HFFc6 (cell line): Measurements from ENCODE around the gene PI4KB. TPM values are rescaled to one million over a fixed set of nuclear protein-coding genes. Genes with fewer than 3 reads are reported as not detected.

ENCODE experiments used
- DNase-seq: peaks from one replicate; pipeline ENCODE4 v3.0.0-alpha.2; 2018
- H3K27ac Mint-ChIP-seq: 2 replicates; pipeline ENCODE4 v1.8.0; 2020; ENCODE audit warnings: mild to moderate bottlenecking, mixed read lengths
- H3K27me3 Mint-ChIP-seq: 2 replicates; pipeline ENCODE4 v1.8.0; 2021; ENCODE audit warnings: mild to moderate bottlenecking, moderate library complexity, mixed read lengths; ENCODE audit not compliant: insufficient read depth
- H3K36me3 Mint-ChIP-seq: 2 replicates; pipeline ENCODE4 v1.8.0; 2021; ENCODE audit warnings: low read depth, mixed read lengths
- H3K4me1 Mint-ChIP-seq: 2 replicates; pipeline ENCODE4 v1.8.0; 2020; ENCODE audit warnings: low read depth, mixed read lengths
- H3K4me3 Mint-ChIP-seq: 2 replicates; pipeline ENCODE4 v1.8.0; 2020; ENCODE audit warnings: mild to moderate bottlenecking, moderate library complexity, mixed read lengths
- H3K9me3 Mint-ChIP-seq: 2 replicates; pipeline ENCODE4 v1.8.0; 2020; ENCODE audit warnings: mild to moderate bottlenecking, mixed read lengths
- CTCF ChIP-seq: fragments of 200-600 bp; sonication (generic); IDR thresholded peaks from 2 replicates; pipeline ENCODE4 v1.5.0; 2021; ENCODE audit warnings: antibody characterized with exemption, mild to moderate bottlenecking
- total RNA-seq, 6 experiments: library from RNA; stranded (reverse); fragmentation: NEBNext Ultra II Directional; extraction: Animal tissue kit (Norgen Biotek cat#: 25700); gene quantifications; 2 replicates in 1 of 6; 3 replicates in 5 of 6; pipeline ENCODE4 v1.2.3, GENCODE V29; 2021

PI4KB gene
- total RNA-seq, 6 experiments from 2014 or later = 63.6 to 73.0 (median 70.0) TPM

GRCh38 chr1:151370211-151370911 is 43.1 kb upstream of the PI4KB start:
- no peak for DNase-seq
- no peak overlapping the region for H3K4me3 Mint-ChIP-seq
- no peaks in the 10 kb centered on the region for H3K36me3 Mint-ChIP-seq
- no peak overlapping the region for H3K27ac Mint-ChIP-seq
- H3K27me3 Mint-ChIP-seq = peaks cover 12% of the 10 kb centered on the region
- no peak for TF ChIP-seq CTCF
- H3K4me1 Mint-ChIP-seq = peaks cover 29% of the 10 kb centered on the region
- no peaks in the 10 kb centered on the region for H3K9me3 Mint-ChIP-seq

- H3K27me3 Mint-ChIP-seq = peaks cover 10% of the 10 kb centered on the region
- no peaks in the 10 kb centered on the region for H3K9me3 Mint-ChIP-seq
- H3K36me3 Mint-ChIP-seq = no peaks in the 10 kb centered on the region
- no peak for DNase-seq
- H3K27ac Mint-ChIP-seq = no peak overlapping the region
- no peak overlapping the region for H3K4me3 Mint-ChIP-seq
- peaks cover 29% of the 10 kb centered on the region for H3K4me1 Mint-ChIP-seq
- 0 out of 2 replicates have a peak, but pooled peaks have one; percentile 10 for TF ChIP-seq CTCF
These were observed 42.4 kb upstream of the PI4KB start for GRCh38 chr1:151369621-151370048.

- Mint-ChIP-seq H3K27ac (no peak overlapping the region), H3K4me3 (no peak overlapping the region), H3K9me3 (peaks cover under 1% of the 10 kb centered on the region; the same call in 1 of the 2 replicates), H3K4me1 (peaks cover 29% of the 10 kb centered on the region), H3K36me3 (peaks cover 2% of the 10 kb centered on the region), H3K27me3 (peaks cover 8% of the 10 kb centered on the region)
- no peak for TF ChIP-seq CTCF
- no peak for DNase-seq
These were observed 42.0 kb upstream of the PI4KB start for GRCh38 chr1:151369302-151369610.

GRCh38 chr1:151368393-151369301 is 41.4 kb upstream of the PI4KB start:
- Mint-ChIP-seq H3K27me3 (peaks cover 8% of the 10 kb centered on the region), H3K36me3 (peaks cover 9% of the 10 kb centered on the region), H3K4me1 (peaks cover 29% of the 10 kb centered on the region), H3K9me3 (peaks cover 7% of the 10 kb centered on the region), H3K4me3 (no peak overlapping the region), H3K27ac (no peak overlapping the region)
- TF ChIP-seq CTCF = no peak
- no peak for DNase-seq

- H3K27me3 Mint-ChIP-seq = peaks cover 5% of the 10 kb centered on the region; the same call in 1 of the 2 replicates
- no peak overlapping the region for H3K4me3 Mint-ChIP-seq
- DNase-seq = no peak
- H3K4me1 Mint-ChIP-seq = peaks cover 23% of the 10 kb centered on the region
- H3K36me3 Mint-ChIP-seq = peaks cover 17% of the 10 kb centered on the region
- no peak overlapping the region for H3K27ac Mint-ChIP-seq
- peaks cover 15% of the 10 kb centered on the region for H3K9me3 Mint-ChIP-seq
- no peak for TF ChIP-seq CTCF
These were observed 40.6 kb upstream of the PI4KB start for GRCh38 chr1:151367658-151368392.
